Neural progenitor cell (in vitro differentiated cells): ENCODE results near the gene LHCGR. TPM values are rescaled to one million over a fixed set of nuclear protein-coding genes. Genes with fewer than 3 reads are reported as not detected.
"Not testable (repeated sequence)": the region's sequence is repeated elsewhere in the genome, so short reads cannot be mapped to it uniquely, and the experiment has no call there.

Source experiments
- DNase-seq: peaks from one replicate; pipeline ENCODE4 v3.0.0-alpha.2; 2016; ENCODE audit warnings: low spot score
- H2AFZ ChIP-seq: fragments of 200-600 bp; sonication (generic); replicated peaks from 2 replicates; pipeline ENCODE4 v1.6.1; 2016; ENCODE audit warnings: antibody characterized with exemption
- H3F3A ChIP-seq: fragments of 200-600 bp; sonication (generic); 2 replicates; pipeline ENCODE4 v1.6.1; 2016; ENCODE audit warnings: antibody characterized with exemption, low read depth
- H3K27ac ChIP-seq: fragments of 200-600 bp; sonication (generic); 2 replicates; pipeline ENCODE4 v1.5.1; 2016; ENCODE audit warnings: mild to moderate bottlenecking
- H3K27me3 ChIP-seq: fragments of 200-600 bp; sonication (generic); 2 replicates; pipeline ENCODE4 v1.6.1; 2016; ENCODE audit warnings: mild to moderate bottlenecking, moderate library complexity
- H3K36me3 ChIP-seq: fragments of 200-600 bp; sonication (generic); 2 replicates; pipeline ENCODE4 v1.5.1; 2016
- H3K4me1 ChIP-seq: fragments of 200-600 bp; sonication (generic); 2 replicates; pipeline ENCODE4 v1.6.1; 2016; ENCODE audit warnings: mixed run types
- H3K4me2 ChIP-seq: fragments of 200-600 bp; sonication (generic); 2 replicates; pipeline ENCODE4 v1.6.1; 2016
- H3K4me3 ChIP-seq: fragments of 200-600 bp; sonication (generic); 2 replicates; pipeline ENCODE4 v1.5.1; 2016
- H3K79me2 ChIP-seq: fragments of 200-600 bp; sonication (generic); 2 replicates; pipeline ENCODE4 v1.6.1; 2016; ENCODE audit warnings: low read depth
- H3K9ac ChIP-seq: fragments of 200-600 bp; sonication (generic); 2 replicates; pipeline ENCODE4 v1.6.1; 2016
- H3K9me3 ChIP-seq: fragments of 200-600 bp; sonication (generic); 2 replicates; pipeline ENCODE4 v1.5.1; 2016; ENCODE audit warnings: low read depth
- H4K20me1 ChIP-seq: fragments of 200-600 bp; sonication (generic); 2 replicates; pipeline ENCODE4 v1.6.1; 2016; ENCODE audit warnings: low read depth
- H3K27ac Mint-ChIP-seq: 3 replicates; pipeline ENCODE4 v1.8.0; 2021; ENCODE audit warnings: mixed read lengths
- H3K27me3 Mint-ChIP-seq: 2 replicates; pipeline ENCODE4 v1.8.0; 2022; ENCODE audit warnings: low read depth, mild to moderate bottlenecking, inconsistent platforms, moderate library complexity, mixed read lengths; ENCODE audit not compliant: insufficient read depth
- H3K36me3 Mint-ChIP-seq: 3 replicates; pipeline ENCODE4 v1.8.0; 2021; ENCODE audit warnings: mixed read lengths
- H3K4me1 Mint-ChIP-seq: 3 replicates; pipeline ENCODE4 v1.8.0; 2021; ENCODE audit warnings: mixed read lengths
- H3K4me3 Mint-ChIP-seq: 3 replicates; pipeline ENCODE4 v1.8.0; 2021; ENCODE audit warnings: mild to moderate bottlenecking, moderate library complexity, mixed read lengths
- H3K9me3 Mint-ChIP-seq: 3 replicates; pipeline ENCODE4 v1.8.0; 2020; ENCODE audit warnings: mixed read lengths
- EZH2 ChIP-seq: fragments of 200-600 bp; sonication (generic); IDR thresholded peaks from 2 replicates; pipeline ENCODE4 v1.6.1; 2017; ENCODE audit warnings: antibody characterized with exemption, mild to moderate bottlenecking, moderate library complexity
- EZH2phosphoT487 ChIP-seq: fragments of 200-600 bp; sonication (generic); IDR thresholded peaks from 2 replicates; pipeline ENCODE4 v1.6.1; 2017; ENCODE audit warnings: antibody characterized with exemption
- total RNA-seq: library from RNA; depleted of rRNA; stranded (reverse); fragments of >200 nt; gene quantifications from 2 replicates; pipeline ENCODE4 v1.2.3, GENCODE V29; 2015; ENCODE audit warnings: low replicate concordance
- TF ChIP-seq, protein P1 (sequence below): fragments of 200-600 bp; sonication (generic); IDR thresholded peaks from 2 replicates; pipeline ENCODE4 v1.5.1; 2017; ENCODE audit warnings: antibody characterized with exemption, mild to moderate bottlenecking

LHCGR gene
- total RNA-seq, 1 donor from 2014 or later, result not detected

DNA sequence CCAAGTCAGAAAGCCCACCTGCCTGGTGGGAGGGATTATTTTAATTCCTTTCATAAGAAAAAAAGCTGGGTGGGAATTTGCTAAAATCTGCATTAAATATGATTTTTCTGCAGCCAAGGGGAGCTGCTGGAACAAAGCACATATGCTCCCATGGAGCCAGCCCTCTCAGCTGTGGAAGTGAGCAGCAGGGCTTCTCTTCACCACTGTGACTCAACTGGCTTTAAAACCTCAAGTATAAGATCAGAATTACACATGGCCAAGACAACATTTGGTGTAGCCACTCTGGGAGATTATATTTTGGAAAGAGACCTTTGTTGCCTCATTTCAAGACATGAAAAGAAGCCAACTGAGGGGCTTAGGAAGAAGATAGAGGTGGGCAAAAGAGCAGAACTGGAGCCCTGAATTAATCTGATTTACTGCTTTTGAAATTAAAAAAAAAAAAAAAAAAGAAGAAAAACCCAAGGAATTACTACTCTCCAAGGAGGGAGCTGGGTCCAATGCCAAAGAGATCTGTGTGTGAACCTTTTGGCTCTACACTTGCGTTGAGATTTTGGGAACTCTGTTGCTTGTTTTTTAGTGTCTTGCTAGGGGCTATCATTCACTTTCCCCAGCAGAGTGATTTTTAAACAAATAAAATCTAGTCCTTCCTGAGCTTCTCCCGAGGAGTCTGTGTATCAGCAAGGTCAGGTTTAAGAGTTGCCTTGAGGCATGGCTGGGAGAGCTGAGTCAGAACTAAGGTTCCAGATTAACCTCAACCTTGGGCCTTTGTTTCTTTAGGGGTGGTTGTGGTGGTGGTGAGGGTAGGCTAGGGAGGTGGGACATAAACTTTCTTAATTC is 6.0 kb downstream of the LHCGR start:
- Histone ChIP-seq H3K4me3 (no peak overlapping the region), H3K36me3 (no peaks in the 10 kb centered on the region), H3K9ac (no peak overlapping the region), H4K20me1 (no peaks in the 10 kb centered on the region), H3K9me3 (no peaks in the 10 kb centered on the region), H3K27ac (no peak overlapping the region), H3K4me1 (peaks cover 21% of the 10 kb centered on the region), H2AFZ (no peak overlapping the region), H3K79me2 (no peaks in the 10 kb centered on the region), H3F3A (no peaks in the 10 kb centered on the region), H3K4me2 (no peak overlapping the region), H3K27me3 (peaks cover 8% of the 10 kb centered on the region)
- H3K36me3 Mint-ChIP-seq, result no peaks in the 10 kb centered on the region
- no peak for DNase-seq
- H3K4me3 Mint-ChIP-seq, result no peak overlapping the region
- H3K27me3 Mint-ChIP-seq, result peaks cover 7% of the 10 kb centered on the region
- TF ChIP-seq, protein P1, sequence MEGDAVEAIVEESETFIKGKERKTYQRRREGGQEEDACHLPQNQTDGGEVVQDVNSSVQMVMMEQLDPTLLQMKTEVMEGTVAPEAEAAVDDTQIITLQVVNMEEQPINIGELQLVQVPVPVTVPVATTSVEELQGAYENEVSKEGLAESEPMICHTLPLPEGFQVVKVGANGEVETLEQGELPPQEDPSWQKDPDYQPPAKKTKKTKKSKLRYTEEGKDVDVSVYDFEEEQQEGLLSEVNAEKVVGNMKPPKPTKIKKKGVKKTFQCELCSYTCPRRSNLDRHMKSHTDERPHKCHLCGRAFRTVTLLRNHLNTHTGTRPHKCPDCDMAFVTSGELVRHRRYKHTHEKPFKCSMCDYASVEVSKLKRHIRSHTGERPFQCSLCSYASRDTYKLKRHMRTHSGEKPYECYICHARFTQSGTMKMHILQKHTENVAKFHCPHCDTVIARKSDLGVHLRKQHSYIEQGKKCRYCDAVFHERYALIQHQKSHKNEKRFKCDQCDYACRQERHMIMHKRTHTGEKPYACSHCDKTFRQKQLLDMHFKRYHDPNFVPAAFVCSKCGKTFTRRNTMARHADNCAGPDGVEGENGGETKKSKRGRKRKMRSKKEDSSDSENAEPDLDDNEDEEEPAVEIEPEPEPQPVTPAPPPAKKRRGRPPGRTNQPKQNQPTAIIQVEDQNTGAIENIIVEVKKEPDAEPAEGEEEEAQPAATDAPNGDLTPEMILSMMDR, result no peak
- no peak for TF ChIP-seq EZH2
- TF ChIP-seq EZH2phosphoT487, result no peak
- no peak overlapping the region for H3K27ac Mint-ChIP-seq
- peaks cover 1% of the 10 kb centered on the region for H3K9me3 Mint-ChIP-seq
- peaks cover 19% of the 10 kb centered on the region for H3K4me1 Mint-ChIP-seq

DNA sequence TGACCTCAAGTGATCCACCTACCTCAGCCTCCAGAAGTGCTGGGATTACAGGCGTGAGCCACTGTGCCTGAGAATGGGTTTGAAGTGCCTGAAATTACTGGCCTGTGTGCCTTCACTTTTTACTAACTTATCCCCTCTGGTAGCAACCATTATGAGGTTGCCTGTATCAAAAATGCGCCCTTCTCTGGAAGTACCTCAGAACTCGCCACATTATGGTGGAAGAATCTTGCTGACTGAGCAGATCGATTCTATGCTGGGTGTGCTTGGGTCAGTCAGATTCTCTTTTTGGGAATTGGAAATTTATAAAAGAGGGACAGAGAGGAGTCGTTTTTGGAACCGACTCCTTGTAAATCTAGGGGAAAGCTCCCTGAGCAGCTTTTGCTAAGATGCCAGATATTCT is 8.2 kb downstream of the LHCGR start:
- Mint-ChIP-seq H3K4me3 (no peak overlapping the region), H3K36me3 (no peaks in the 10 kb centered on the region), H3K27ac (no peak overlapping the region), H3K27me3 (no peaks in the 10 kb centered on the region), H3K4me1 (peaks cover 6% of the 10 kb centered on the region), H3K9me3 (peaks cover 1% of the 10 kb centered on the region)
- no peaks in the 10 kb centered on the region for H3K79me2 ChIP-seq
- no peak overlapping the region for H3K27ac ChIP-seq
- H3K9me3 ChIP-seq, result no peaks in the 10 kb centered on the region
- H3K4me2 ChIP-seq, result no peak overlapping the region
- no peaks in the 10 kb centered on the region for H3K36me3 ChIP-seq
- no peak overlapping the region for H3K9ac ChIP-seq
- H3K4me1 ChIP-seq, result peaks cover under 1% of the 10 kb centered on the region
- H4K20me1 ChIP-seq, result no peaks in the 10 kb centered on the region
- TF ChIP-seq, protein P1, result no peak
- TF ChIP-seq EZH2phosphoT487 (no peak), EZH2 (no peak)
- H3F3A ChIP-seq, result no peaks in the 10 kb centered on the region
- no peak overlapping the region for H3K4me3 ChIP-seq
- DNase-seq, result no peak
- H3K27me3 ChIP-seq, result no peaks in the 10 kb centered on the region
- no peak overlapping the region for H2AFZ ChIP-seq

DNA sequence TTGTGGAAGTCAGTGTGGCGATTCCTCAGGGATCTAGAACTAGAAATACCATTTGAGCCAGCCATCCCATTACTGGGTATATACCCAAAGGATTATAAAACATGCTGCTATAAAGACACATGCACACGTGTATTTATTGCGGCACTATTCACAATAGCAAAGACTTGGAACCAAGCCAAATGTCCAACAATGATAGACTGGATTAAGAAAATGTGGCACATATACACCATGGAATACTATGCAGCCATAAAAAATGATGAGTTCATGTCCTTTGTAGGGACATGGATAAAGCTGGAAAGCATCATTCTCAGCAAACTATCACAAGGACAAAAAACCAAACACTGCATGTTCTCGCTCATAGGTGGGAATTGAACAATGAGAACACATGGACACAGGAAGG is 16.3 kb downstream of the LHCGR start:
- not testable (repeated sequence) for H3K79me2 ChIP-seq, H3F3A ChIP-seq, DNase-seq, H3K9me3 Mint-ChIP-seq, H3K27me3 Mint-ChIP-seq, H3K27ac Mint-ChIP-seq, H3K4me1 ChIP-seq, H3K4me3 ChIP-seq, H3K27me3 ChIP-seq, H3K9ac ChIP-seq, H3K36me3 ChIP-seq, H3K4me3 Mint-ChIP-seq, H3K27ac ChIP-seq, H3K9me3 ChIP-seq, H2AFZ ChIP-seq, H4K20me1 ChIP-seq, H3K4me1 Mint-ChIP-seq, H3K36me3 Mint-ChIP-seq, H3K4me2 ChIP-seq

DNA sequence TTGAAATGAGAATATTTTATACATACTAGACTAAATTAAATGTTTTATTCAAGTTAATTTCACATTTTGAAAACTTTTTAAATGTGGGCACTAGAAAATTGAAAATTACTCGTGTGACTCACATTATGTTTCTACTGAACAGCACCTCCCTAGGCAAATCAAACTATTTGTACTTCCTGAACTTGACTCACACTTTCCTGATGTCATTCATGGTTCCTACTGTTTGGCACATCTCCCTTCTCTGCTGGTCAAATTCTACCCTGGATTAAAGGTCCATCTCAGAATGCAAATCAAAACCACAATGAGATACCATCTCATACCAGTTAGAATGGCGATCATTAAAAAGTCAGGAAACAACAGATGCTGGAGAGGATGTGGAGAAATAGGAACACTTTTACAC is 16.7 kb downstream of the LHCGR start:
- Histone ChIP-seq H3K9me3 (no peaks in the 10 kb centered on the region), H2AFZ (no peak overlapping the region), H3K36me3 (no peaks in the 10 kb centered on the region), H3K4me3 (no peak overlapping the region), H3K79me2 (no peaks in the 10 kb centered on the region), H3K4me1 (no peaks in the 10 kb centered on the region), H3K4me2 (no peak overlapping the region), H4K20me1 (no peaks in the 10 kb centered on the region), H3K9ac (no peak overlapping the region), H3K27me3 (no peaks in the 10 kb centered on the region), H3K27ac (no peak overlapping the region), H3F3A (no peaks in the 10 kb centered on the region)
- Mint-ChIP-seq H3K9me3 (no peaks in the 10 kb centered on the region), H3K36me3 (no peaks in the 10 kb centered on the region), H3K4me1 (peaks cover 2% of the 10 kb centered on the region), H3K27me3 (no peaks in the 10 kb centered on the region), H3K27ac (no peak overlapping the region), H3K4me3 (no peak overlapping the region)
- no peak for DNase-seq
- TF ChIP-seq, protein P1, result no peak
- TF ChIP-seq EZH2 (no peak), EZH2phosphoT487 (no peak)
